Measurements from ENCODE around the gene GIGYF2.

GIGYF2 gene

DNA sequence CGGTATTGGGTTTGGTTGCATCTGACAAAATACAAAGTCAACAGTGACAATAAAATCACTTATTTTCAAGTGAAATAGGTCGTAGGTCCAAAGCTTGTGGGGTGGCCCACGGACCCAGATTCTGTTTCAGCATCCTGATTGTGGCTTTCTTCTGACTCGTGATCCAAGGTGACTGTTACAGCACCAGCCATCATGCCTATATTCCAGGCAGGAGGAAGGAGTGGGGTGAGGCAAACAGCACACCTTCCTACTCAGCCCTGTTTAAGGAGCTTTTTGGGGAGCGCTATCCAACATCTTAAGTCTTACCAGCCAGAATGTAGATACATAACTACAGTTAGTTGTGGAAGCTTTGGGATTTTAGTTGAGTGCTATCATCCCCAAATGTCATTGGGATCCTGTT is 164.2 kb downstream of the GIGYF2 start:
- no peak overlapping the region for H3K4me3 ChIP-seq (ENCODE audit: low read depth, low read length)
- no peak for DNase-seq (ENCODE audit: low read depth)
- TF ChIP-seq, protein P1, sequence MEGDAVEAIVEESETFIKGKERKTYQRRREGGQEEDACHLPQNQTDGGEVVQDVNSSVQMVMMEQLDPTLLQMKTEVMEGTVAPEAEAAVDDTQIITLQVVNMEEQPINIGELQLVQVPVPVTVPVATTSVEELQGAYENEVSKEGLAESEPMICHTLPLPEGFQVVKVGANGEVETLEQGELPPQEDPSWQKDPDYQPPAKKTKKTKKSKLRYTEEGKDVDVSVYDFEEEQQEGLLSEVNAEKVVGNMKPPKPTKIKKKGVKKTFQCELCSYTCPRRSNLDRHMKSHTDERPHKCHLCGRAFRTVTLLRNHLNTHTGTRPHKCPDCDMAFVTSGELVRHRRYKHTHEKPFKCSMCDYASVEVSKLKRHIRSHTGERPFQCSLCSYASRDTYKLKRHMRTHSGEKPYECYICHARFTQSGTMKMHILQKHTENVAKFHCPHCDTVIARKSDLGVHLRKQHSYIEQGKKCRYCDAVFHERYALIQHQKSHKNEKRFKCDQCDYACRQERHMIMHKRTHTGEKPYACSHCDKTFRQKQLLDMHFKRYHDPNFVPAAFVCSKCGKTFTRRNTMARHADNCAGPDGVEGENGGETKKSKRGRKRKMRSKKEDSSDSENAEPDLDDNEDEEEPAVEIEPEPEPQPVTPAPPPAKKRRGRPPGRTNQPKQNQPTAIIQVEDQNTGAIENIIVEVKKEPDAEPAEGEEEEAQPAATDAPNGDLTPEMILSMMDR (IDR thresholded peaks at IDR 0.05; ENCODE audit: low read depth, low read length), result no peak
- TF ChIP-seq POLR2A (IDR thresholded peaks at IDR 0.05; ENCODE audit: extremely low read depth, insufficient read length) (no peak), MYC (IDR thresholded peaks at IDR 0.05; ENCODE audit: low read depth, low read length) (no peak), MAX (IDR thresholded peaks at IDR 0.05; ENCODE audit: low read depth, low read length) (no peak)

DNA sequence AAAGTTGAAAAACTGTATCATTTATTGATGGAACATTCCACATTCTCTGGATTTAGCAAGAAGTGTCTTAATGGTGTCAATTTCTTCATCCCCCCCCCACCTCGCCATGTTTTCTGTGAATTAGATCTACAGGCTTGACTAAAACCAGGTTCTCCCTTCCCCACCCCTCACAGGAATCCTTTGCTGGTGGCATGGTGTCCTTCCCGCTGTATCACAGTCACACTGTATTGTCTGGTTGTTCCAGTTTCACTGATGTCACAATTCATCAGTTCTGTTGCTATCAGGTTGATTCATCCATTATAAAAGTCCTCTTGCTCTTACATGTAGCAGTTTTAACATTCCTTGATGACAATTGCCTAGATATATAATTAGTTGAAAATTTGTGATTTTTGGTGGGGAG is 166.9 kb downstream of the GIGYF2 start:
- TF ChIP-seq MAX (IDR thresholded peaks at IDR 0.05; ENCODE audit: low read depth, low read length), result no peak
- TF ChIP-seq POLR2A (IDR thresholded peaks at IDR 0.05; ENCODE audit: extremely low read depth, insufficient read length), result no peak
- TF ChIP-seq, protein P1 (IDR thresholded peaks at IDR 0.05; ENCODE audit: low read depth, low read length), result no peak
- no peak for TF ChIP-seq MYC (IDR thresholded peaks at IDR 0.05; ENCODE audit: low read depth, low read length)
- no peak for DNase-seq (ENCODE audit: low read depth)
- no peak overlapping the region for H3K4me3 ChIP-seq (ENCODE audit: low read depth, low read length)

DNA sequence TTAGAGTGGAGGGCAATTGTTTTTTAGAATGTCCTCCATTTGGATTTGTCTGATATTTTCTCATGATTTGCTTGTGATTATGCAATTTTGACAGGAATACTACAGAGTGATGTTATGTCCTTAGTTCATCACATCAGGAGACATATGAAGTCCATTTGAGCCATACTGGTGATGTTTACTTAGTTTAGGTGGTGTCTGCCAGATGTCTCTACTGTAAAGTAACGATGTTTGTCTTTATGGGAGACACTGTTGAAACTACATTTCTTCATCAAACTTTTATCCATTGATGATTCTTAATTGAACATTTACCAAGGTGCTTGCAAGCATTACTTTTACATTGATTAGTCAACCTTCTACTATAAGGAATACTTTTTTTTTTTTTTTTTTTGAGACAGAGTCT is 168.0 kb downstream of the GIGYF2 start:
- DNase-seq (ENCODE audit: low read depth), result no peak
- TF ChIP-seq, protein P1 (IDR thresholded peaks at IDR 0.05; ENCODE audit: low read depth, low read length), result no peak
- TF ChIP-seq MYC (IDR thresholded peaks at IDR 0.05; ENCODE audit: low read depth, low read length) (no peak), MAX (IDR thresholded peaks at IDR 0.05; ENCODE audit: low read depth, low read length) (no peak), POLR2A (IDR thresholded peaks at IDR 0.05; ENCODE audit: extremely low read depth, insufficient read length) (no peak)
- no peak overlapping the region for H3K4me3 ChIP-seq (ENCODE audit: low read depth, low read length)

DNA sequence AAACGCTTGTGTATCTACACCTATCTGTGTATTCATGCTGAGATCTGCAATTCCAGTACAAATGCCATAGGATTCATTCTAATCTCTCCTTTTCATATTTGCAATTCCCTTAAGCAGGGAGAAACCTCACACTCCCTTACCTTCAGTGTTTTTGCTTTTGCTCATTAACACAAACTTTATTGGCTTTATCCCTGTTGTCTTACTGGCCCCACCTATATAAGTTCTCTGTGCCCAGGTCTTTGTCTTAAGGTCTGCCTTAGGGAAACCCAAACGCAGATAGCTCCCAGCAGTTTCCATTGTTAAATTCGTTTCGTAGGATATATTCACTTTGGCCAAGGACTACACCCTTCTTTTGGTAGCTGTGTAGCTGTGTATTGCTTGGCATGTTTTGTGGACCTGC is 169.0 kb downstream of the GIGYF2 start:
- no peak overlapping the region for H3K4me3 ChIP-seq (ENCODE audit: low read depth, low read length)
- no peak for DNase-seq (ENCODE audit: low read depth)
- TF ChIP-seq POLR2A (IDR thresholded peaks at IDR 0.05; ENCODE audit: extremely low read depth, insufficient read length) (no peak), MAX (IDR thresholded peaks at IDR 0.05; ENCODE audit: low read depth, low read length) (no peak)

DNA sequence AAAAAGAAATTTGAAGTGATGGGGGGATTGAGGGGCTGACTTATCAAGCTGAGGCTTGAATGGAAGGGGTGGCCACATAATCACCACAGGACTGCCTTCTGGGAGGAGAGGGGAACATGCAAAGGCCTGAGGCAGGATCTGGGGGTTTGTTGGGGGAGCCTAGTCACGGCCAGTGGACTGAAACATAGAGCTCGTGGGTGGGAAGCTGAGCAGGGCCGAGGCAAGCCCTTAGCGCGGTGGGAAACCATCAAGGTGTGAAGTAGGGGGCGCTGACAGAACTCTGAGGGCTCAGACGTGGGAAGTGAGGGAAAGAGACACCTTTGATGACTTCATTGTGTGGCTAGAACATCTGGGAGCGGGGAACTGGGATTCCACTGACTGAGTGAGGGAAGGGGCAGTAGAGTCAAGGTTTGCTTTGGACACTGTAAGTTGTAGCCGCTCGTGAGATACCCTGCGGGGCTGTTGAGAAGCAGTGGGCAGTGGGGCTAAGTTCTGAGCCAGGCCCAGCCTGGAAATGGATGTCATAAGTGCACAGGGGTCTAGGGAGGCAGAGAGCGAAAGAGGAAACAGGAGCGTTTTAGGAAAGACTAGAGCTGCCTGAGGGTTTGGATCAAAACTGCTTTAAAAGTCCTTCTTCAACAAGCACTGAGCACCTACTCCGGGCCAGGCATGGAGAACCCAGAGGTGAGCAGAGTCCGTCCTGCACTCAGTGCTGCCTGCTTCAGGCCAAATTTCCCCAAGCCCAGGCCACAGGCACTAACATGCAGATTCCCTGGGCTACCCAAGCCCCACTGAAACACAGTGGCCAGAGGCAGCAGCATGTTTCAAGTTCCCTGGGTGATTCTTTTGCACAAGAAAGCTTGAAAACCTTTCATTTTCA is 172.2 kb downstream of the GIGYF2 start:
- no peak for TF ChIP-seq POLR2A (IDR thresholded peaks at IDR 0.05; ENCODE audit: extremely low read depth, insufficient read length)
- TF ChIP-seq, protein P1 (IDR thresholded peaks at IDR 0.05; ENCODE audit: low read depth, low read length), result no peak
- TF ChIP-seq MYC (IDR thresholded peaks at IDR 0.05; ENCODE audit: low read depth, low read length), result no peak
- TF ChIP-seq MAX (IDR thresholded peaks at IDR 0.05; ENCODE audit: low read depth, low read length), result no peak
- no peak for DNase-seq (ENCODE audit: low read depth)
- no peak overlapping the region for H3K4me3 ChIP-seq (ENCODE audit: low read depth, low read length)

GRCh38 chr2:232870018-232870765 is 173.1 kb downstream of the GIGYF2 start, which contains the start of gene SNORC:
Gene SNORC, plus strand, starts transcription at chr2:232870264. Its CDS starts 78 bp downstream, at chr2:232870342.
- no peak within 1 kb of the TSS for H3K4me3 ChIP-seq (ENCODE audit: low read depth, low read length)
- DNase-seq (ENCODE audit: low read depth), result no peak
- TF ChIP-seq, protein P1 (IDR thresholded peaks at IDR 0.05; ENCODE audit: low read depth, low read length), result no peak
- TF ChIP-seq MAX (IDR thresholded peaks at IDR 0.05; ENCODE audit: low read depth, low read length), result no peak
- TF ChIP-seq POLR2A (IDR thresholded peaks at IDR 0.05; ENCODE audit: extremely low read depth, insufficient read length), result no peak
- no peak for TF ChIP-seq MYC (IDR thresholded peaks at IDR 0.05; ENCODE audit: low read depth, low read length)

Data from NB4 (cell line).